Neural cell (in vitro differentiated cells): Measurements from ENCODE around the gene KIF5A.

Experiments used
- EP300 ChIP-seq: fragments of 450-650 bp; conservative IDR thresholded peaks from 2 replicates; pipeline ENCODE4 v1.6.1; 2014; ENCODE audit warnings: antibody characterized with exemption, mild to moderate bottlenecking, moderate library complexity; ENCODE audit not compliant: poor library complexity, severe bottlenecking
- EZH2 ChIP-seq: fragments of 200-600, 300-800 bp; shearing (Covaris generic), sonication (generic); IDR thresholded peaks from 2 replicates; pipeline ENCODE4 v1.6.1; 2014; ENCODE audit warnings: antibody characterized with exemption, low read length, borderline replicate concordance, mild to moderate bottlenecking; ENCODE audit not compliant: insufficient read depth, poor library complexity, severe bottlenecking
- POLR2AphosphoS5 ChIP-seq: IDR thresholded peaks from 2 replicates; pipeline ENCODE4 v1.6.1; 2012
- RAD21 ChIP-seq: fragments of 450-650 bp; conservative IDR thresholded peaks from 2 replicates; pipeline ENCODE4 v1.6.1; 2014; ENCODE audit warnings: antibody characterized with exemption, mild to moderate bottlenecking, moderate library complexity
- SMC3 ChIP-seq: fragments of 450-650 bp; conservative IDR thresholded peaks from 2 replicates; pipeline ENCODE4 v1.6.1; 2014; ENCODE audit warnings: antibody characterized with exemption, mild to moderate bottlenecking, moderate library complexity; ENCODE audit not compliant: poor library complexity
- TAF1 ChIP-seq: IDR thresholded peaks from 2 replicates; pipeline ENCODE4 v1.6.1; 2012; ENCODE audit warnings: low read depth
- TF ChIP-seq, protein P1 (sequence below): fragments of 450-650 bp; IDR thresholded peaks from 2 replicates; pipeline ENCODE4 v1.5.1; 2014; ENCODE audit warnings: antibody characterized with exemption, mild to moderate bottlenecking, moderate library complexity; ENCODE audit not compliant: poor library complexity, severe bottlenecking
- TF ChIP-seq, protein P2 (sequence below): IDR thresholded peaks from 2 replicates; pipeline ENCODE4 v1.6.1; 2012; ENCODE audit warnings: borderline replicate concordance

DNA sequence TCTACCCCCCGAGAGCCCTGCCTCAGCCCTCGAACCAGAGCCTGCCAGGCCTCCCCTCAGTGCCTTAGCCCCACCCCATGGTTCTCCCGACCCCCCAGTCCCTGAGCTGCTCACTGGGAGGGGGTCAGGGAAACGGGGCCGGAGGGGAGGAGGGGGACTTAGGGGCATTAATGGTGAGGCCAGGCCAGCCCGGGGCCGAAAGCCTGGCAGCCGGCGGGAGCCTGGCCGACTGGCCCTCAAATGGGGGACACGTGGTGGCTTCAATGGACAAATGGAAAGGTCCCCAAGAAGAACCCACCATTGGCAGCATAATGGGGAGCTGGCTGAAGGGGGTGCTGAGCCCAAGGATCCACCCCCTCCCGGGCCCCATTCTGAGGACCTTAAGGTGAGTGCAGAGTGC lies 21.7 kb upstream of the KIF5A start:
- TF ChIP-seq, protein P1, sequence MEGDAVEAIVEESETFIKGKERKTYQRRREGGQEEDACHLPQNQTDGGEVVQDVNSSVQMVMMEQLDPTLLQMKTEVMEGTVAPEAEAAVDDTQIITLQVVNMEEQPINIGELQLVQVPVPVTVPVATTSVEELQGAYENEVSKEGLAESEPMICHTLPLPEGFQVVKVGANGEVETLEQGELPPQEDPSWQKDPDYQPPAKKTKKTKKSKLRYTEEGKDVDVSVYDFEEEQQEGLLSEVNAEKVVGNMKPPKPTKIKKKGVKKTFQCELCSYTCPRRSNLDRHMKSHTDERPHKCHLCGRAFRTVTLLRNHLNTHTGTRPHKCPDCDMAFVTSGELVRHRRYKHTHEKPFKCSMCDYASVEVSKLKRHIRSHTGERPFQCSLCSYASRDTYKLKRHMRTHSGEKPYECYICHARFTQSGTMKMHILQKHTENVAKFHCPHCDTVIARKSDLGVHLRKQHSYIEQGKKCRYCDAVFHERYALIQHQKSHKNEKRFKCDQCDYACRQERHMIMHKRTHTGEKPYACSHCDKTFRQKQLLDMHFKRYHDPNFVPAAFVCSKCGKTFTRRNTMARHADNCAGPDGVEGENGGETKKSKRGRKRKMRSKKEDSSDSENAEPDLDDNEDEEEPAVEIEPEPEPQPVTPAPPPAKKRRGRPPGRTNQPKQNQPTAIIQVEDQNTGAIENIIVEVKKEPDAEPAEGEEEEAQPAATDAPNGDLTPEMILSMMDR = no peak
- TF ChIP-seq EP300 (no peak), RAD21 (no peak), EZH2 (no peak), POLR2AphosphoS5 (no peak), TAF1 (no peak), SMC3 (no peak)
- TF ChIP-seq, protein P2, sequence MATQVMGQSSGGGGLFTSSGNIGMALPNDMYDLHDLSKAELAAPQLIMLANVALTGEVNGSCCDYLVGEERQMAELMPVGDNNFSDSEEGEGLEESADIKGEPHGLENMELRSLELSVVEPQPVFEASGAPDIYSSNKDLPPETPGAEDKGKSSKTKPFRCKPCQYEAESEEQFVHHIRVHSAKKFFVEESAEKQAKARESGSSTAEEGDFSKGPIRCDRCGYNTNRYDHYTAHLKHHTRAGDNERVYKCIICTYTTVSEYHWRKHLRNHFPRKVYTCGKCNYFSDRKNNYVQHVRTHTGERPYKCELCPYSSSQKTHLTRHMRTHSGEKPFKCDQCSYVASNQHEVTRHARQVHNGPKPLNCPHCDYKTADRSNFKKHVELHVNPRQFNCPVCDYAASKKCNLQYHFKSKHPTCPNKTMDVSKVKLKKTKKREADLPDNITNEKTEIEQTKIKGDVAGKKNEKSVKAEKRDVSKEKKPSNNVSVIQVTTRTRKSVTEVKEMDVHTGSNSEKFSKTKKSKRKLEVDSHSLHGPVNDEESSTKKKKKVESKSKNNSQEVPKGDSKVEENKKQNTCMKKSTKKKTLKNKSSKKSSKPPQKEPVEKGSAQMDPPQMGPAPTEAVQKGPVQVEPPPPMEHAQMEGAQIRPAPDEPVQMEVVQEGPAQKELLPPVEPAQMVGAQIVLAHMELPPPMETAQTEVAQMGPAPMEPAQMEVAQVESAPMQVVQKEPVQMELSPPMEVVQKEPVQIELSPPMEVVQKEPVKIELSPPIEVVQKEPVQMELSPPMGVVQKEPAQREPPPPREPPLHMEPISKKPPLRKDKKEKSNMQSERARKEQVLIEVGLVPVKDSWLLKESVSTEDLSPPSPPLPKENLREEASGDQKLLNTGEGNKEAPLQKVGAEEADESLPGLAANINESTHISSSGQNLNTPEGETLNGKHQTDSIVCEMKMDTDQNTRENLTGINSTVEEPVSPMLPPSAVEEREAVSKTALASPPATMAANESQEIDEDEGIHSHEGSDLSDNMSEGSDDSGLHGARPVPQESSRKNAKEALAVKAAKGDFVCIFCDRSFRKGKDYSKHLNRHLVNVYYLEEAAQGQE = no peak
